GM18951 (cell line): ENCODE results near the gene CAMK1D.
"Not testable (repeated sequence)": the region's sequence is repeated elsewhere in the genome, so short reads cannot be mapped to it uniquely, and the experiment has no call there.

Source experiments
- POLR2A ChIP-seq: IDR thresholded peaks from 4 replicates; pipeline ENCODE4 v1.6.1; 2011; ENCODE audit warnings: mild to moderate bottlenecking; ENCODE audit not compliant: insufficient read length, insufficient read depth; ENCODE audit errors: extremely low read depth
- in situ Hi-C: fragments of 300-500 bp; cut with MboI; formaldehyde crosslinking; loops from one replicate; pipeline ENCODE4 v1.12.0; 2022; ENCODE audit warnings: low sequenced_read_pairs, mixed read lengths, inconsistent platforms; ENCODE audit not compliant: unreplicated experiment

CAMK1D gene

GRCh38 chr10:12489357-12489756, 140.0 kb downstream of the CAMK1D start:
- in situ Hi-C loops, result no loop called here
- TF ChIP-seq POLR2A, result no peak

- in situ Hi-C loops, result no loop called here
- no peak for TF ChIP-seq POLR2A
Measured at GRCh38 chr10:12489806-12490205, 140.5 kb downstream of the CAMK1D start.

- in situ Hi-C loops, result no loop called here
- no peak for TF ChIP-seq POLR2A
Measured at GRCh38 chr10:12490963-12491362, 141.6 kb downstream of the CAMK1D start.

- in situ Hi-C loops, result no loop called here
- no peak for TF ChIP-seq POLR2A
Measured at GRCh38 chr10:12491491-12491890, 142.1 kb downstream of the CAMK1D start.

GRCh38 chr10:12492016-12492415, 142.7 kb downstream of the CAMK1D start:
- in situ Hi-C loops, result no loop called here
- no peak for TF ChIP-seq POLR2A

GRCh38 chr10:12497046-12497445, 147.7 kb downstream of the CAMK1D start:
- in situ Hi-C loops, result not testable (repeated sequence)

- in situ Hi-C loops, result no loop called here
Measured at GRCh38 chr10:12499076-12499986, 150.0 kb downstream of the CAMK1D start.

GRCh38 chr10:12500381-12501303, 151.3 kb downstream of the CAMK1D start:
- no peak for TF ChIP-seq POLR2A
- in situ Hi-C loops, result no loop called here

More at GRCh38 chr10:12499076-12499986, 150.0 kb downstream of the CAMK1D start:
- no peak for TF ChIP-seq POLR2A

- in situ Hi-C loops, result no loop called here
- TF ChIP-seq POLR2A, result no peak
Measured at GRCh38 chr10:12501324-12501723, 152.0 kb downstream of the CAMK1D start.

GRCh38 chr10:12501841-12502525, 152.6 kb downstream of the CAMK1D start:
- in situ Hi-C loops, result no loop called here
- TF ChIP-seq POLR2A, result no peak

- in situ Hi-C loops, result no loop called here
- TF ChIP-seq POLR2A, result no peak
Measured at GRCh38 chr10:12502526-12503274, 153.4 kb downstream of the CAMK1D start.

GRCh38 chr10:12503311-12503710, 154.0 kb downstream of the CAMK1D start:
- in situ Hi-C loops, result no loop called here
- no peak for TF ChIP-seq POLR2A
